ENCODE results near the gene CTNNA3. TPM values are rescaled to one million over a fixed set of nuclear protein-coding genes. Genes with fewer than 3 reads are reported as not detected.

CTNNA3 gene
- total RNA-seq, 2 donors from 2014 or later, result under 0.01 to 0.33 TPM

GRCh38 chr10:66162560-66163143, 1533.3 kb downstream of the CTNNA3 start:
- H3K27me3 ChIP-seq, result no peaks in the 10 kb centered on the region
- no peaks in the 10 kb centered on the region for H3K36me3 ChIP-seq (replicated peaks in 1 of 2; ENCODE audit: insufficient read depth in 1 of 2, low read depth in 2 of 2)
- DNase-seq (no peak), ATAC-seq (no peak)
- H3K9me3 ChIP-seq, result no peaks in the 10 kb centered on the region
- H3K27ac ChIP-seq, result no peak overlapping the region
- WGBS, 2 donors, result 71 to 78% methylated on average over 5 of the region's 5 CpGs
- intact Hi-C loops (cut with DNase I), result no loop called here
- H3K4me1 ChIP-seq, result no peaks in the 10 kb centered on the region
- no peak overlapping the region for H3K4me3 ChIP-seq
- TF ChIP-seq POLR2A (IDR thresholded peaks at IDR 0.05) (no peak), CTCF (IDR thresholded peaks at IDR 0.05) (no peak)

GRCh38 chr10:66151346-66151745, 1544.6 kb downstream of the CTNNA3 start:
- no peak for ATAC-seq
- DNase-seq, result no peak
- TF ChIP-seq POLR2A (IDR thresholded peaks at IDR 0.05), result no peak
- intact Hi-C loops (cut with DNase I), result no loop called here
- WGBS, 2 donors, result 49 to 53% methylated on average over 2 of the region's 2 CpGs
- no peaks in the 10 kb centered on the region for H3K9me3 ChIP-seq
- no peaks in the 10 kb centered on the region for H3K36me3 ChIP-seq (replicated peaks in 1 of 2; ENCODE audit: insufficient read depth in 1 of 2, low read depth in 2 of 2)
- no peak overlapping the region for H3K27ac ChIP-seq
- H3K4me3 ChIP-seq, result no peak overlapping the region
- H3K4me1 ChIP-seq, result no peaks in the 10 kb centered on the region
- no peaks in the 10 kb centered on the region for H3K27me3 ChIP-seq

GRCh38 chr10:66148312-66148711, 1547.7 kb downstream of the CTNNA3 start:
- ATAC-seq, result no peak

GRCh38 chr10:66144016-66144415, 1552.0 kb downstream of the CTNNA3 start:
- H3K9me3 ChIP-seq, result no peaks in the 10 kb centered on the region
- ATAC-seq (no peak), DNase-seq (no peak)
- H3K4me3 ChIP-seq, result no peak overlapping the region
- H3K27me3 ChIP-seq, result no peaks in the 10 kb centered on the region
- WGBS, 2 donors, result 67 to 69% methylated on average over 2 of the region's 2 CpGs
- intact Hi-C loops (cut with DNase I), result no loop called here
- no peaks in the 10 kb centered on the region for H3K36me3 ChIP-seq (replicated peaks in 1 of 2; ENCODE audit: insufficient read depth in 1 of 2, low read depth in 2 of 2)
- no peak overlapping the region for H3K27ac ChIP-seq
- no peak for TF ChIP-seq POLR2A (IDR thresholded peaks at IDR 0.05)
- no peak for TF ChIP-seq CTCF (IDR thresholded peaks at IDR 0.05)
- H3K4me1 ChIP-seq, result no peaks in the 10 kb centered on the region

More at GRCh38 chr10:66148312-66148711, 1547.7 kb downstream of the CTNNA3 start:
- DNase-seq, result no peak
- Histone ChIP-seq H3K36me3 (replicated peaks in 1 of 2; ENCODE audit: insufficient read depth in 1 of 2, low read depth in 2 of 2) (no peaks in the 10 kb centered on the region), H3K4me1 (no peaks in the 10 kb centered on the region), H3K4me3 (no peak overlapping the region), H3K27me3 (no peaks in the 10 kb centered on the region), H3K27ac (no peak overlapping the region), H3K9me3 (no peaks in the 10 kb centered on the region)
- WGBS, 2 donors, result 48 to 58% methylated on average over 3 of the region's 3 CpGs
- TF ChIP-seq POLR2A (IDR thresholded peaks at IDR 0.05) (no peak), CTCF (IDR thresholded peaks at IDR 0.05) (no peak)
- intact Hi-C loops (cut with DNase I), result no loop called here

- no peak overlapping the region for H3K4me3 ChIP-seq
- WGBS, 2 donors, result 52 to 65% methylated on average over 3 of the region's 3 CpGs
- no peaks in the 10 kb centered on the region for H3K36me3 ChIP-seq (replicated peaks in 1 of 2; ENCODE audit: insufficient read depth in 1 of 2, low read depth in 2 of 2)
- no peaks in the 10 kb centered on the region for H3K27me3 ChIP-seq
- H3K27ac ChIP-seq, result no peak overlapping the region
- no peak for ATAC-seq
- intact Hi-C loops (cut with DNase I), result no loop called here
- H3K9me3 ChIP-seq, result no peaks in the 10 kb centered on the region
- no peaks in the 10 kb centered on the region for H3K4me1 ChIP-seq
- no peak for DNase-seq
- no peak for TF ChIP-seq CTCF (IDR thresholded peaks at IDR 0.05)
- no peak for TF ChIP-seq POLR2A (IDR thresholded peaks at IDR 0.05)
Observed at GRCh38 chr10:66102756-66103155, 1593.2 kb downstream of the CTNNA3 start.
